ENCODE results near the gene AKT1S1. TPM values are rescaled to one million over a fixed set of nuclear protein-coding genes. Genes with fewer than 3 reads are reported as not detected.

AKT1S1 gene
- total and polyA plus RNA-seq, 11 donors, result 25.3 to 55.1 (median 35.0) TPM

DNA sequence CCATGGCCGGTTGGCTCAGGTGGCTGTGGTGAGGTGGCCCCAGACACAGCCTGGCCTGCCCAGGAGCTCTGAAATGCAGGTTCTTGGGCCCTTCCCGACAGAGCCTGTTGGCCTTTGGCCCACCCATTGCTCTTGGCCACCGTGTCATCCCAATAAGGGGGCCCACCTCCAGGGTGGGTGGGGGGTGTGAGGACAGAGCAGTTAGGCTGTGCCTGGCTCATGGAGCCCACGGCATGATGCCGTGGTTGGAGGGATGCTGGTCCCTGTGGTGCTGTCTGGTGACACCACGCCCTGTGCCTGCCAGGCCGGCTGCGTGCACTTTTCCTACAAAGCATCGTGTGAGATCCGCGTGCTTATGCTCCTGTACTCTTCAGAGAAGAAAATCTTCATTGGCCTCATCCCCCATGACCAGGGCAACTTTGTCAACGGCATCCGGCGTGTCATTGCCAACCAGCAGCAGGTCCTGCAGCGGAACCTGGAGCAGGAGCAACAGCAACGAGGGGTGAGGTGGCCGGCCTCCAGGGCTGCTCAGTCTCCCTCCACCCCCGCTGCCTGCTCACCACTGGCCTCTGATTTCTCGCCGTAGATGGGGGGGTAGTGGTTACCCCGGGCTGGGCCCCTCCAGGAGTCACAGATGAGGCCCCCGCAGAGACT lies 17.3 kb downstream of the AKT1S1 start:
- intact Hi-C loops (cut with DNase I), result loop anchor here in 3 of 10 donors (5.0 to 10.0 kb wide), 2 partner anchors 38 to 185 kb away; partner anchors contain the start of gene PRMT1 (in 1 of the 3)
- H3K27ac ChIP-seq, result no peak overlapping the region

DNA sequence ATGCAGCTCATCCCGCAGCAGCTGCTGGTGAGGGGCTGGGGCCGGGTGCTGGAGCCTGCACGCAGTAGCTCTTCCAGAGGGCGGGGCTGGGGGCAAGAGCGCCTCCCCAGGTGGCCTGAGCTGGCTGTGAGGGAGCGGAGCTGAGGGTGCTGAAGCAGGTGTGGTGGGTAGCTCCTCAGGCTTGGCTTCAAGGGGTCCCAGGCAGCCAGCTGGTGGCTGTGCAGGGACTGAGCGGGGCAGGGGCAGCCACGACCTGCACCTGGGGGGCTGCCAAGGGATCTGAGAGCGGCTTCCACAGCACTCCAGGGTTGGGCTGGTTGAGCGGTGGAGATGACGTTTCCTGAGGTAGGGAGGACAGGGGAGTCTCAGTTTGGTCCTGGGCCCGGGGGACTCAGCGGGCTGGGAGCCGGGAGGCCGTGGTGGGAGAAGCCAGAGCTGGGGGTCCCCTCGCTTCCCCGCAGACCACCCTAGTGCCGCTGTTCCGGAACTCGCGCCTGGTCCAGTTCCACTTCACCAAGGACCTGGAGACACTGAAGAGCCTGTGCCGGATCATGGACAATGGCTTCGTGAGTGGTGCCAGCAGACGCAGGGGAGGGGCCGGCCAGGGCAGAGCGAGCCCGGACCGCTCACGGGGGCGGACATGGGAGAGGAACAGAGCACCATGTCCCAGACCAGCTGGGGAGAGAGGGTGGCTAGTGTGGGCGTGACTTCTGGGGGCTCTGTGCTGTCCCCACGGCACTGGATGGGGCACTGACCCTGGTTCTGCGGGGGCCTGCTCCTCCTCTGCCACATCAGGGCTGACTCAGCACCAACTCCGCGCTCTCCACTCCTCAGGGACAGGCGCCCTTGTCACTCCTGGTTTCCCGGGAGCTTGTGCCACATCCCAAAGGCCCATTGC lies 18.8 kb downstream of the AKT1S1 start:
- Histone ChIP-seq H3K27me3 (no peaks in the 10 kb centered on the region), H3K4me3 (no peak overlapping the region), H3K27ac (no peak overlapping the region), H3K4me1 (peaks cover 0 to 29% (median 6%) of the 10 kb centered on the region in 12 donors), H3K36me3 (peaks cover 0 to 88% (median 80%) of the 10 kb centered on the region in 9 donors), H3K9me3 (no peaks in the 10 kb centered on the region)
- ATAC-seq (peak in 1 of 4 donors; percentile 1), DNase-seq (peak in 1 of 5 donors; percentile 22)
- no peak for TF ChIP-seq POLR2A (IDR thresholded peaks at IDR 0.05)
- WGBS, 4 donors, result 83 to 88% (median 87%) methylated on average over 24 to 37 of the region's 37 CpGs
- intact Hi-C loops (cut with DNase I), result loop anchor here in 2 of 10 donors (5.0 kb wide), 1 partner anchor 36 kb away; no protein-coding TSS in a partner anchor

More for the DNA sequence above, 17.3 kb downstream of the AKT1S1 start:
- ATAC-seq (no peak), DNase-seq (peak in 1 of 5 donors; percentile 58)
- 84 to 87% (median 86%) methylated on average over 17 to 22 of the region's 22 CpGs for WGBS, 4 donors
- TF ChIP-seq, protein P1, sequence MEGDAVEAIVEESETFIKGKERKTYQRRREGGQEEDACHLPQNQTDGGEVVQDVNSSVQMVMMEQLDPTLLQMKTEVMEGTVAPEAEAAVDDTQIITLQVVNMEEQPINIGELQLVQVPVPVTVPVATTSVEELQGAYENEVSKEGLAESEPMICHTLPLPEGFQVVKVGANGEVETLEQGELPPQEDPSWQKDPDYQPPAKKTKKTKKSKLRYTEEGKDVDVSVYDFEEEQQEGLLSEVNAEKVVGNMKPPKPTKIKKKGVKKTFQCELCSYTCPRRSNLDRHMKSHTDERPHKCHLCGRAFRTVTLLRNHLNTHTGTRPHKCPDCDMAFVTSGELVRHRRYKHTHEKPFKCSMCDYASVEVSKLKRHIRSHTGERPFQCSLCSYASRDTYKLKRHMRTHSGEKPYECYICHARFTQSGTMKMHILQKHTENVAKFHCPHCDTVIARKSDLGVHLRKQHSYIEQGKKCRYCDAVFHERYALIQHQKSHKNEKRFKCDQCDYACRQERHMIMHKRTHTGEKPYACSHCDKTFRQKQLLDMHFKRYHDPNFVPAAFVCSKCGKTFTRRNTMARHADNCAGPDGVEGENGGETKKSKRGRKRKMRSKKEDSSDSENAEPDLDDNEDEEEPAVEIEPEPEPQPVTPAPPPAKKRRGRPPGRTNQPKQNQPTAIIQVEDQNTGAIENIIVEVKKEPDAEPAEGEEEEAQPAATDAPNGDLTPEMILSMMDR (IDR thresholded peaks at IDR 0.05), result no peak
- H3K4me1 ChIP-seq, result peaks cover 0 to 24% (median 4%) of the 10 kb centered on the region in 12 donors
- no peak overlapping the region for H3K4me3 ChIP-seq
- H3K9me3 ChIP-seq, result no peaks in the 10 kb centered on the region
- H3K27me3 ChIP-seq, result no peaks in the 10 kb centered on the region
- H3K36me3 ChIP-seq, result peaks cover 0 to 98% (median 90%) of the 10 kb centered on the region in 9 donors

DNA sequence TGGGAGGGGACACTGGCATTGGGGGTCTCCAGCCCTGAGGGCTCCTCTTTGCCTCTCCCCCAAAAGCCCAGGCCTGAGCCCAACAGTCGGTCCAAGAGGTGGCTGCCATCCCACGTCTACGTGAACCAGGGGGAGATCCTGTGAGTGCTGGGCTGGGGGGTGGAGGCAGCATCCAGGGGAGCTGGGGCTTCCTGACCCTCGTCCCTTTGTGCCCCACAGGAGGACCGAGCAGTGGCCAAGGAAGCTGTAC lies 19.4 kb downstream of the AKT1S1 start:
- H3K27ac ChIP-seq, result no peak overlapping the region
- H3K9me3 ChIP-seq, result no peaks in the 10 kb centered on the region
- intact Hi-C loops (cut with DNase I), result loop anchor here in 2 of 10 donors (5.0 kb wide), 1 partner anchor 35 kb away; no protein-coding TSS in a partner anchor
- H3K4me1 ChIP-seq, result peaks cover 0 to 34% (median 10%) of the 10 kb centered on the region in 12 donors
- ATAC-seq (no peak), DNase-seq (peak in 1 of 5 donors; percentile 22)
- TF ChIP-seq, protein P1 (IDR thresholded peaks at IDR 0.05), result no peak
- TF ChIP-seq POLR2A (IDR thresholded peaks at IDR 0.05), result no peak
- no peak overlapping the region for H3K4me3 ChIP-seq
- H3K27me3 ChIP-seq, result no peaks in the 10 kb centered on the region
- peaks cover 0 to 82% (median 75%) of the 10 kb centered on the region in 9 donors for H3K36me3 ChIP-seq
- 62 to 87% (median 85%) methylated on average over 2 to 5 of the region's 5 CpGs; no CpG with 5 or more reads in 1 of the 4 donors for whole genome bisulfite sequencing, 4 donors

DNA sequence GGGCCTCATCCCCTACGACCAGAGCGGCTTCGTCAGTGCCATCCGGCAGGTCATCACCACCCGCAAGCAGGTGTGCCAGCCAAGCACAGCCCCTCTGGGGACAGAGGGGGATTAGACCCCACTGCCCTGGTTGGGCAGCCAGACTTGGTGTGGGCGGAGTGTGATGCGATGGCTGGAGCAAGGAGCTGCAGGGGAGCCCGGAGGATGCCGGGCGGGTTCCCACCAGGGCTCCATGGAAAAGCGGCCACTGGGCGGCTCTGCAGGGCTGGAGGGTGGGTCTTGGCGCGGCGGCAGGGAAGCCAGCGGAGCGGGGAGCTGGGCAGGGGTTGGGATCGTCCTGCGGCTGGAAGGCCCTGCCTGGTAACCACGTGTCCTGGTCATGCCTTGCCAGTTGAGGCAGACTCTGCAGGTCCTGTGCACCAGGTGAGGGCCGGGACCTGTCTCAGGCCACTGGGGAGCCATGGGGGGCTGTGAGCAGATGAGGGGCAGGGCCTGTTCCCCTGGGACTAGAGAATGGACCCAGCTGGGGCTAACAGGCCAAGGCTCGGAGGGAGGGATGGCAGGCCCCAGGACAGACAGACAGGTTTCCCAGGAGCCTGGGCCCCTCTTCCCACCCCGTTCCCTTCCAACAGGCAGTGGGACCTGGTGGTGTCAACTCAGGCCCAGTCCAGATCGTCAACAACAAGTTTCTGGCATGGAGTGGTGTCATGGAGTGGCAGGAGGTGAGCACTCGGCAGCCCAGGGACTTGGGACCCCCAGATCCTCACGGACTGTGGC lies 19.9 kb downstream of the AKT1S1 start:
- no peak overlapping the region for H3K27ac ChIP-seq
- no peak overlapping the region for H3K4me3 ChIP-seq
- peaks cover 2 to 34% (median 16%) of the 10 kb centered on the region in 12 donors for H3K4me1 ChIP-seq
- H3K9me3 ChIP-seq, result no peaks in the 10 kb centered on the region
- no peak for ATAC-seq
- H3K36me3 ChIP-seq, result peaks cover 0 to 79% (median 74%) of the 10 kb centered on the region in 9 donors
- DNase-seq, result peak in 1 of 5 donors; percentile 27
- intact Hi-C loops (cut with DNase I), result loop anchor here in 2 of 10 donors (5.0 kb wide), 1 partner anchor 35 kb away; no protein-coding TSS in a partner anchor
- TF ChIP-seq, protein P1 (IDR thresholded peaks at IDR 0.05), result no peak
- no peak for TF ChIP-seq POLR2A (IDR thresholded peaks at IDR 0.05)
- 90 to 93% (median 92%) methylated on average over 19 to 26 of the region's 26 CpGs for WGBS, 4 donors
- no peaks in the 10 kb centered on the region for H3K27me3 ChIP-seq

Measured in heart left ventricle (tissue), 16 donors.